Neural progenitor cell (in vitro differentiated cells): Measurements from ENCODE around the gene MAP6. TPM values are rescaled to one million over a fixed set of nuclear protein-coding genes. Genes with fewer than 3 reads are reported as not detected.

Experiments
- DNase-seq: peaks from one replicate; pipeline ENCODE4 v3.0.0-alpha.2; 2016; ENCODE audit warnings: low spot score
- H2AFZ ChIP-seq: fragments of 200-600 bp; sonication (generic); replicated peaks from 2 replicates; pipeline ENCODE4 v1.6.1; 2016; ENCODE audit warnings: antibody characterized with exemption
- H3F3A ChIP-seq: fragments of 200-600 bp; sonication (generic); 2 replicates; pipeline ENCODE4 v1.6.1; 2016; ENCODE audit warnings: antibody characterized with exemption, low read depth
- H3K27ac ChIP-seq: fragments of 200-600 bp; sonication (generic); 2 replicates; pipeline ENCODE4 v1.5.1; 2016; ENCODE audit warnings: mild to moderate bottlenecking
- H3K27me3 ChIP-seq: fragments of 200-600 bp; sonication (generic); 2 replicates; pipeline ENCODE4 v1.6.1; 2016; ENCODE audit warnings: mild to moderate bottlenecking, moderate library complexity
- H3K36me3 ChIP-seq: fragments of 200-600 bp; sonication (generic); 2 replicates; pipeline ENCODE4 v1.5.1; 2016
- H3K4me1 ChIP-seq: fragments of 200-600 bp; sonication (generic); 2 replicates; pipeline ENCODE4 v1.6.1; 2016; ENCODE audit warnings: mixed run types
- H3K4me2 ChIP-seq: fragments of 200-600 bp; sonication (generic); 2 replicates; pipeline ENCODE4 v1.6.1; 2016
- H3K4me3 ChIP-seq: fragments of 200-600 bp; sonication (generic); 2 replicates; pipeline ENCODE4 v1.5.1; 2016
- H3K79me2 ChIP-seq: fragments of 200-600 bp; sonication (generic); 2 replicates; pipeline ENCODE4 v1.6.1; 2016; ENCODE audit warnings: low read depth
- H3K9ac ChIP-seq: fragments of 200-600 bp; sonication (generic); 2 replicates; pipeline ENCODE4 v1.6.1; 2016
- H3K9me3 ChIP-seq: fragments of 200-600 bp; sonication (generic); 2 replicates; pipeline ENCODE4 v1.5.1; 2016; ENCODE audit warnings: low read depth
- H4K20me1 ChIP-seq: fragments of 200-600 bp; sonication (generic); 2 replicates; pipeline ENCODE4 v1.6.1; 2016; ENCODE audit warnings: low read depth
- H3K27ac Mint-ChIP-seq: 3 replicates; pipeline ENCODE4 v1.8.0; 2021; ENCODE audit warnings: mixed read lengths
- H3K27me3 Mint-ChIP-seq: 2 replicates; pipeline ENCODE4 v1.8.0; 2022; ENCODE audit warnings: low read depth, mild to moderate bottlenecking, inconsistent platforms, moderate library complexity, mixed read lengths; ENCODE audit not compliant: insufficient read depth
- H3K36me3 Mint-ChIP-seq: 3 replicates; pipeline ENCODE4 v1.8.0; 2021; ENCODE audit warnings: mixed read lengths
- H3K4me1 Mint-ChIP-seq: 3 replicates; pipeline ENCODE4 v1.8.0; 2021; ENCODE audit warnings: mixed read lengths
- H3K4me3 Mint-ChIP-seq: 3 replicates; pipeline ENCODE4 v1.8.0; 2021; ENCODE audit warnings: mild to moderate bottlenecking, moderate library complexity, mixed read lengths
- H3K9me3 Mint-ChIP-seq: 3 replicates; pipeline ENCODE4 v1.8.0; 2020; ENCODE audit warnings: mixed read lengths
- EZH2 ChIP-seq: fragments of 200-600 bp; sonication (generic); IDR thresholded peaks from 2 replicates; pipeline ENCODE4 v1.6.1; 2017; ENCODE audit warnings: antibody characterized with exemption, mild to moderate bottlenecking, moderate library complexity
- EZH2phosphoT487 ChIP-seq: fragments of 200-600 bp; sonication (generic); IDR thresholded peaks from 2 replicates; pipeline ENCODE4 v1.6.1; 2017; ENCODE audit warnings: antibody characterized with exemption
- total RNA-seq: library from RNA; depleted of rRNA; stranded (reverse); fragments of >200 nt; gene quantifications from 2 replicates; pipeline ENCODE4 v1.2.3, GENCODE V29; 2015; ENCODE audit warnings: low replicate concordance
- TF ChIP-seq, protein P1 (sequence below): fragments of 200-600 bp; sonication (generic); IDR thresholded peaks from 2 replicates; pipeline ENCODE4 v1.5.1; 2017; ENCODE audit warnings: antibody characterized with exemption, mild to moderate bottlenecking

The MAP6 gene
- total RNA-seq, 1 donor from 2014 or later: 9.9 TPM

DNA sequence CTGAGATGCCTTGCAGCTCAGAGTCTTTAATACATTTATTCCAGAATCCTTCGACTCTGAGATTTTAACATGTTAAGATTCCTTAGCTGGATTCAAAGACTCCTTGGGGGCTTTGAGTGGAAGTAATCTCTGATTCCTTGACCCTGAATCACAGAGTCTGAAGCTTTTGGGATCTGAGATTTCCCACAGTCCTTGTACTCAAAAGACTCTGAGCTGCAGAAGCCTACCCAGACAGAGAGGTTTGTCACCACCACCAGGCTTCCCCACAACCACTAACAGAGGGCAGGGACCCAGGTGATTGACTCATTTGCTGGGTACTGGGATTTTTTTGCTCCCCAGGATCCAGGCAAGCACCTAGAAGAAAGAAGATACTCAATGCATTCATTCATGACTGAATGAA lies 108.2 kb downstream of the MAP6 start:
- Mint-ChIP-seq H3K36me3 (peaks cover under 1% of the 10 kb centered on the region), H3K27ac (peak overlapping the region; percentile 95), H3K4me3 (peak overlapping the region; percentile 95), H3K27me3 (peaks cover 14% of the 10 kb centered on the region), H3K4me1 (peaks cover 77% of the 10 kb centered on the region), H3K9me3 (no peaks in the 10 kb centered on the region)
- Histone ChIP-seq H3K4me3 (no peak overlapping the region), H3K27ac (no peak overlapping the region), H3K27me3 (no peaks in the 10 kb centered on the region), H3K9ac (no peak overlapping the region), H4K20me1 (peaks cover 16% of the 10 kb centered on the region), H3F3A (peaks cover 59% of the 10 kb centered on the region), H3K36me3 (no peaks in the 10 kb centered on the region), H3K4me1 (peaks cover 53% of the 10 kb centered on the region), H3K4me2 (no peak overlapping the region), H3K9me3 (no peaks in the 10 kb centered on the region), H3K79me2 (peaks cover 36% of the 10 kb centered on the region), H2AFZ (no peak overlapping the region)
- no peak for DNase-seq
- TF ChIP-seq EZH2phosphoT487: no peak
- TF ChIP-seq EZH2: no peak
- TF ChIP-seq, protein P1, sequence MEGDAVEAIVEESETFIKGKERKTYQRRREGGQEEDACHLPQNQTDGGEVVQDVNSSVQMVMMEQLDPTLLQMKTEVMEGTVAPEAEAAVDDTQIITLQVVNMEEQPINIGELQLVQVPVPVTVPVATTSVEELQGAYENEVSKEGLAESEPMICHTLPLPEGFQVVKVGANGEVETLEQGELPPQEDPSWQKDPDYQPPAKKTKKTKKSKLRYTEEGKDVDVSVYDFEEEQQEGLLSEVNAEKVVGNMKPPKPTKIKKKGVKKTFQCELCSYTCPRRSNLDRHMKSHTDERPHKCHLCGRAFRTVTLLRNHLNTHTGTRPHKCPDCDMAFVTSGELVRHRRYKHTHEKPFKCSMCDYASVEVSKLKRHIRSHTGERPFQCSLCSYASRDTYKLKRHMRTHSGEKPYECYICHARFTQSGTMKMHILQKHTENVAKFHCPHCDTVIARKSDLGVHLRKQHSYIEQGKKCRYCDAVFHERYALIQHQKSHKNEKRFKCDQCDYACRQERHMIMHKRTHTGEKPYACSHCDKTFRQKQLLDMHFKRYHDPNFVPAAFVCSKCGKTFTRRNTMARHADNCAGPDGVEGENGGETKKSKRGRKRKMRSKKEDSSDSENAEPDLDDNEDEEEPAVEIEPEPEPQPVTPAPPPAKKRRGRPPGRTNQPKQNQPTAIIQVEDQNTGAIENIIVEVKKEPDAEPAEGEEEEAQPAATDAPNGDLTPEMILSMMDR: no peak

DNA sequence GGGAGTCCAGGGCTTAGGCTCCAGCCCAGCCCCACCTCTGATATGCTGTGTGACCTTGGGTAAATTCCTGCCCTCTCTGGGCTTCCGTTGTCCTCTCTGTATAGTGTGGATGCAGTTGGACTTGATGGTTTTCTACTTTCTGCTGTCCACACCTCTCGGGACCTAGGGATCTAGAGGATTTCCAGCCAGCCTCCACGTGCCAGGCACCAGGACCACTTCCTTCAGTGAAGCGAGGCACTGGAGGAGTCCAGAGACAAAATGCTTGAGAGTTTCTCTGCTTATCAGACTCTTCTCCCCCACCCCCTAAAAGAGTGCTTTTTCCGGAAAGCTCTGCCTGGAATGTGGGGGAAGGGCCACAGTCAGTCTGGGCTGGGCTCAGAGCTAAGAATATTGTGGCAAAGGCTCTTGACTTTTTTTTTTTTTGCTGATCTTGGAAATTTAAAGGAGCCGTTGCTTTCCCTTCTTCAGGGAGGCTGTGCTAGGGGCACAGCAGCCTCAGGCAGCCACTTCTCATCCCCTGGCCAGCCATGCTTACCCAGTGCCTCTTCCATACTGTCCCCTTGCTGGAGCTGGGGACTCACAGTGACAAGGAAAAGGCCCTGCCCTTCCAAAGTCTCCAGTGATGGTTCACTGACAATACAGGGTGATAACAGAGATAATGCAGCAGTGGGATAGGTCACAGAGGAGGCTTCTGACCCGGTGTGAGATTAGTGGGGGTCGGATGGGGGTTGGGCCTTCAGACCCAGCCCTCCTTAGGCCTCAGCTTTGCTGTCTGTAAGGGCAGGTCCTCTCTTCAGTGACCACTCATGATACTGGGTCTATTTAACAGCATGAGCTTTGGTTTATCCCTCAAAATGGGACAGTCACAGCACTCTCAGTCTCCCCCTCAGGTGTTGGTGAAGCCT lies 109.6 kb downstream of the MAP6 start:
- peak overlapping the region; percentile 88 for H3K27ac Mint-ChIP-seq
- DNase-seq: no peak
- peaks cover 14% of the 10 kb centered on the region for H3K27me3 Mint-ChIP-seq
- H3K4me1 Mint-ChIP-seq: peaks cover 75% of the 10 kb centered on the region
- peaks cover 46% of the 10 kb centered on the region for H3K4me1 ChIP-seq
- TF ChIP-seq, protein P1: no peak
- TF ChIP-seq EZH2phosphoT487: no peak
- H4K20me1 ChIP-seq: peaks cover 1% of the 10 kb centered on the region
- no peaks in the 10 kb centered on the region for H3K36me3 Mint-ChIP-seq
- H2AFZ ChIP-seq: peak overlapping the region; percentile 91
- peaks cover 22% of the 10 kb centered on the region for H3K79me2 ChIP-seq
- no peak overlapping the region for H3K4me3 ChIP-seq
- peak overlapping the region; percentile 57 for H3K4me3 Mint-ChIP-seq
- H3K9ac ChIP-seq: no peak overlapping the region
- no peaks in the 10 kb centered on the region for H3K9me3 Mint-ChIP-seq
- no peaks in the 10 kb centered on the region for H3K9me3 ChIP-seq
- no peaks in the 10 kb centered on the region for H3K27me3 ChIP-seq
- peaks cover 59% of the 10 kb centered on the region for H3F3A ChIP-seq
- no peaks in the 10 kb centered on the region for H3K36me3 ChIP-seq
- peak overlapping the region; percentile 68 for H3K27ac ChIP-seq
- H3K4me2 ChIP-seq: peak overlapping the region; percentile 51

DNA sequence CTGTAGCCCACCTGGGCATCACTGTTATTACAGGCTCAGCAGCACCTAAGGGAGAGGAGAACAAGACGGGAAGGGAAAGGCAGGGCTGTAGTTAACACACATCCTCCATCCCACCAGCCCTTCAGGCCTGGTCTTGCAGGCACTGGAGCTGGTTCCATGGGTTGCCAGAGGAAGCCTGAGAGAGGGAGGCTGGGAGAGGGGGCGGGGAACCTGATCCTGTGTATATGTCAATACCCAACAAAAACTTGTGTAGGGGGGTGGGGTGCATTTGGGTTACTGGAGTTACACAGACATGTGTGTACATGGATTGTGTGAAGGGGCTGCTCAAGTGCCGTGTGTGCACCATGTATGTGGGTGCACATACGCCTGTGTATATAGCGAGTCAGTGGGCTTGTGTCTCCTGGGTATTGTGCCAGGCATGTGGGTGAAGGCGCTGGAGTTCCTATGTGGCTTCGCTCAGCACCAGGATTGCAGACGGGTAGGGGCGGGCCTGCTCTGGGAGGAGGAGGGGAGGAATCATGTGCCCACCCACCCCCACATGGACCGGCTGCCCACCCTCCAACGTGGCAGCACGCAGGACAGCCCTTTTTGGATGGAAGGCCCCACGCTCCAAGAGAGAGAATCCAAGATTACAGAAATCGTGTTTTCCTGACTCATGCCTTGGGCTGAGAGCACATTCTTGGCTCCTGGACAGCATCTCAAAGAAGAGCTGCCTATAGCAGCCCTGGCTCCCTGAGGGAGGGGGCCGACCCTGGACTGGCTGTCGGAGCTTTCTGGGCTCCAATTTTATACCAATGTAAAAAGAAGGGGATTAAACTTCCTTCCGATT lies 111.0 kb downstream of the MAP6 start:
- Histone ChIP-seq H3K27ac (no peak overlapping the region), H3F3A (peaks cover 60% of the 10 kb centered on the region), H3K27me3 (no peaks in the 10 kb centered on the region), H3K9me3 (no peaks in the 10 kb centered on the region), H3K4me1 (peaks cover 51% of the 10 kb centered on the region), H3K4me3 (no peak overlapping the region), H3K36me3 (no peaks in the 10 kb centered on the region), H2AFZ (no peak overlapping the region), H4K20me1 (no peaks in the 10 kb centered on the region), H3K79me2 (peaks cover 8% of the 10 kb centered on the region), H3K9ac (no peak overlapping the region), H3K4me2 (no peak overlapping the region)
- no peak for TF ChIP-seq EZH2
- TF ChIP-seq, protein P1: no peak
- no peak for TF ChIP-seq EZH2phosphoT487
- H3K27ac Mint-ChIP-seq: peak overlapping the region; percentile 96
- no peaks in the 10 kb centered on the region for H3K9me3 Mint-ChIP-seq
- peaks cover 74% of the 10 kb centered on the region for H3K4me1 Mint-ChIP-seq
- DNase-seq: no peak
- no peaks in the 10 kb centered on the region for H3K36me3 Mint-ChIP-seq
- no peak overlapping the region for H3K4me3 Mint-ChIP-seq
- peaks cover 13% of the 10 kb centered on the region for H3K27me3 Mint-ChIP-seq
